Smooth muscle cell (in vitro differentiated cells): ENCODE results near the gene TBCA. TPM values are rescaled to one million over a fixed set of nuclear protein-coding genes. Genes with fewer than 3 reads are reported as not detected.

Source experiments
- DNase-seq: peaks from one replicate; lab custom pipeline; 2025; ENCODE audit not compliant: unreplicated experiment; lab: John Stamatoyannopoulos, UW
- H2AFZ ChIP-seq: fragments of 200-600 bp; sonication (generic); 2 replicates; pipeline ENCODE4 v1.6.0; 2016; ENCODE audit warnings: antibody characterized with exemption, low read depth, mild to moderate bottlenecking
- H3F3A ChIP-seq: fragments of 200-600 bp; sonication (generic); 2 replicates; pipeline ENCODE4 v1.6.0; 2017; ENCODE audit warnings: antibody characterized with exemption, low read depth
- H3K27ac ChIP-seq: fragments of 200-600 bp; sonication (generic); 2 replicates; pipeline ENCODE4 v1.5.1; 2016; ENCODE audit warnings: low read depth, mild to moderate bottlenecking
- H3K27me3 ChIP-seq: fragments of 200-600 bp; sonication (generic); 2 replicates; pipeline ENCODE4 v1.6.1; 2016; ENCODE audit warnings: low read depth, mild to moderate bottlenecking
- H3K36me3 ChIP-seq: fragments of 200-600 bp; sonication (generic); 2 replicates; pipeline ENCODE4 v1.5.1; 2016; ENCODE audit warnings: low read depth
- H3K4me1 ChIP-seq: fragments of 200-600 bp; sonication (generic); 2 replicates; pipeline ENCODE4 v1.5.1; 2016; ENCODE audit warnings: low read depth
- H3K4me2 ChIP-seq: fragments of 200-600 bp; sonication (generic); 2 replicates; pipeline ENCODE4 v1.6.0; 2016; ENCODE audit warnings: mild to moderate bottlenecking
- H3K4me3 ChIP-seq: fragments of 200-600 bp; sonication (generic); 2 replicates; pipeline ENCODE4 v1.5.1; 2016; ENCODE audit warnings: mild to moderate bottlenecking
- H3K79me2 ChIP-seq: fragments of 200-600 bp; sonication (generic); 2 replicates; pipeline ENCODE4 v1.6.0; 2016; ENCODE audit warnings: low read depth, mild to moderate bottlenecking
- H3K9ac ChIP-seq: fragments of 200-600 bp; sonication (generic); 2 replicates; pipeline ENCODE4 v1.6.0; 2016; ENCODE audit warnings: low read depth
- H3K9me3 ChIP-seq: fragments of 200-600 bp; sonication (generic); replicated peaks from 2 replicates; pipeline ENCODE4 v1.5.1; 2016; ENCODE audit warnings: low read depth
- H4K20me1 ChIP-seq: fragments of 200-600 bp; sonication (generic); 2 replicates; pipeline ENCODE4 v1.6.0; 2016; ENCODE audit warnings: low read depth
- WGBS: methylation state at CpG from one replicate; pipeline ENCODE4 v1.1.7; 2016; ENCODE audit warnings: low lambda C conversion rate; 5-methylcytosine and 5-hydroxymethylcytosine counted together
- polyA plus RNA-seq: library from polyadenylated mRNA; unstranded; fragments of >200 nt; fragmentation: Nextera tagmentation; extraction: Ambion mirVana; gene quantifications from 2 replicates; pipeline ENCODE4 v1.2.1, GENCODE V29; 2016
- total RNA-seq: library from RNA; depleted of rRNA; stranded (reverse); fragments of >200 nt; gene quantifications from 2 replicates; pipeline ENCODE4 v1.2.3, GENCODE V29; 2014
- TF ChIP-seq, protein P1 (sequence below): fragments of 200-600 bp; sonication (generic); IDR thresholded peaks from 2 replicates; pipeline ENCODE4 v1.5.1; 2017; ENCODE audit warnings: borderline replicate concordance, mild to moderate bottlenecking, antibody characterized with exemption; ENCODE audit not compliant: insufficient read depth, poor library complexity, severe bottlenecking

The TBCA gene
- total and polyA plus RNA-seq, 2 experiments from 2014 or later = 198 to 218 TPM

GRCh38 chr5:77778398-77778797 is 2.3 kb upstream of the TBCA start:
- Histone ChIP-seq H3K9ac (no peak overlapping the region), H3K36me3 (no peaks in the 10 kb centered on the region), H3K4me3 (no peak overlapping the region), H3K9me3 (no peaks in the 10 kb centered on the region), H3K27ac (no peak overlapping the region), H3K4me2 (no peak overlapping the region), H3F3A (no peaks in the 10 kb centered on the region), H3K4me1 (peaks cover 20% of the 10 kb centered on the region), H3K79me2 (peaks cover 25% of the 10 kb centered on the region), H4K20me1 (peaks cover 22% of the 10 kb centered on the region), H3K27me3 (no peaks in the 10 kb centered on the region), H2AFZ (no peak overlapping the region)
- no peak for DNase-seq
- TF ChIP-seq, protein P1, sequence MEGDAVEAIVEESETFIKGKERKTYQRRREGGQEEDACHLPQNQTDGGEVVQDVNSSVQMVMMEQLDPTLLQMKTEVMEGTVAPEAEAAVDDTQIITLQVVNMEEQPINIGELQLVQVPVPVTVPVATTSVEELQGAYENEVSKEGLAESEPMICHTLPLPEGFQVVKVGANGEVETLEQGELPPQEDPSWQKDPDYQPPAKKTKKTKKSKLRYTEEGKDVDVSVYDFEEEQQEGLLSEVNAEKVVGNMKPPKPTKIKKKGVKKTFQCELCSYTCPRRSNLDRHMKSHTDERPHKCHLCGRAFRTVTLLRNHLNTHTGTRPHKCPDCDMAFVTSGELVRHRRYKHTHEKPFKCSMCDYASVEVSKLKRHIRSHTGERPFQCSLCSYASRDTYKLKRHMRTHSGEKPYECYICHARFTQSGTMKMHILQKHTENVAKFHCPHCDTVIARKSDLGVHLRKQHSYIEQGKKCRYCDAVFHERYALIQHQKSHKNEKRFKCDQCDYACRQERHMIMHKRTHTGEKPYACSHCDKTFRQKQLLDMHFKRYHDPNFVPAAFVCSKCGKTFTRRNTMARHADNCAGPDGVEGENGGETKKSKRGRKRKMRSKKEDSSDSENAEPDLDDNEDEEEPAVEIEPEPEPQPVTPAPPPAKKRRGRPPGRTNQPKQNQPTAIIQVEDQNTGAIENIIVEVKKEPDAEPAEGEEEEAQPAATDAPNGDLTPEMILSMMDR = no peak
- WGBS = 91% methylated on average over 2 of the region's 2 CpGs

DNA sequence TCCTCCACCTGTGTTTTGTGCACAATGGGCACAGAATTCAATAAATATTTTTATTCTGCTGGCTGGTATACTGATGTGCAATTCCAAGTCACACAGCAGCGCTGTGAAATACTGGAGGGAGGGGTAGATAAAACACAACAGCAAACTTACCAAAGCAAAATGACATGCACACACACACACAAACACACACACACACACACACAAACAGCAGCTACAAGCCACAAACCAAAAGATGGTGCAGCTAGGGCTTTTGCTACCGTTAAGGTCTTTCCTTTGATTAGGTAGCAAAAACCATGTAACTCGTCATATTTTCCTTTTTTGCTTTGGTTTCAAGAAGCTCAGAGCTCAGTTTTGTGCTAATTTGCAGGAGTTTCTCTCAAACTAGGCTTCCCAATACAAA is 1.8 kb upstream of the TBCA start:
- H4K20me1 ChIP-seq = peaks cover 27% of the 10 kb centered on the region
- no peak overlapping the region for H3K4me3 ChIP-seq
- H3K9ac ChIP-seq = no peak overlapping the region
- no peak for DNase-seq
- H2AFZ ChIP-seq = no peak overlapping the region
- WGBS = 88% methylated on average over 3 of the region's 3 CpGs
- H3K4me1 ChIP-seq = peaks cover 23% of the 10 kb centered on the region
- no peaks in the 10 kb centered on the region for H3F3A ChIP-seq
- H3K27ac ChIP-seq = no peak overlapping the region
- H3K9me3 ChIP-seq = no peaks in the 10 kb centered on the region
- no peaks in the 10 kb centered on the region for H3K36me3 ChIP-seq
- no peaks in the 10 kb centered on the region for H3K27me3 ChIP-seq
- H3K4me2 ChIP-seq = no peak overlapping the region
- peaks cover 30% of the 10 kb centered on the region for H3K79me2 ChIP-seq
- TF ChIP-seq, protein P1 = no peak

- H3K9me3 ChIP-seq = no peaks in the 10 kb centered on the region
- no peaks in the 10 kb centered on the region for H3F3A ChIP-seq
- H4K20me1 ChIP-seq = peaks cover 32% of the 10 kb centered on the region
- TF ChIP-seq, protein P1 = no peak
- H3K4me2 ChIP-seq = peak overlapping the region; percentile 90
- no peaks in the 10 kb centered on the region for H3K36me3 ChIP-seq
- WGBS = 76% methylated on average over 11 of the region's 11 CpGs
- H3K4me3 ChIP-seq = no peak overlapping the region
- no peak overlapping the region for H3K9ac ChIP-seq
- H2AFZ ChIP-seq = no peak overlapping the region
- H3K27me3 ChIP-seq = no peaks in the 10 kb centered on the region
- H3K27ac ChIP-seq = peak overlapping the region; percentile 98
- H3K4me1 ChIP-seq = peaks cover 27% of the 10 kb centered on the region
- peaks cover 35% of the 10 kb centered on the region for H3K79me2 ChIP-seq
- DNase-seq = no peak
Observed at GRCh38 chr5:77777281-77777892, 1.2 kb upstream of the TBCA start.
